Measurements from ENCODE around the gene PXDN. TPM values are rescaled to one million over a fixed set of nuclear protein-coding genes. Genes with fewer than 3 reads are reported as not detected.

Gene PXDN
- total and polyA plus RNA-seq, 10 of the 15 experiments (the other 5 are each of a cell fraction or from before 2014, with no cell fraction given), result 0.12 to 0.69 (median 0.23) TPM; not detected in 5

- FAIRE-seq (no peak), ATAC-seq (no peak), DNase-seq (ENCODE audit: low read depth, low spot score) (no peak)
- no peaks in the 10 kb centered on the region for H3K79me2 ChIP-seq (ENCODE audit: control insufficient read depth, insufficient read depth, low read length)
- H3K27ac ChIP-seq (ENCODE audit: control insufficient read depth, insufficient read depth), result no peak overlapping the region
- ChIA-PET SMC1A (ENCODE audit: uncharacterized antibody, unreplicated experiment) (no interaction called here), RAD21 (ENCODE audit: unreplicated experiment) (no interaction called here), POLR2A (no interaction called here), CTCF (no interaction called here)
- WGBS (ENCODE audit: insufficient coverage, insufficient replicate concordance, low lambda C conversion rate, missing lambda C conversion rate), result 37% methylated on average over 18 of the region's 18 CpGs
- no peak overlapping the region for H3K9ac ChIP-seq (ENCODE audit: control insufficient read depth, insufficient read depth, low read length)
- no peak overlapping the region for H3K4me3 ChIP-seq
- no peaks in the 10 kb centered on the region for H3K4me1 ChIP-seq (ENCODE audit: control insufficient read depth, insufficient read depth, low read length)
- H4K20me1 ChIP-seq (ENCODE audit: control insufficient read depth, insufficient read depth), result no peaks in the 10 kb centered on the region
- H3K27me3 ChIP-seq (replicated peaks in 1 of 2; ENCODE audit: control insufficient read depth in 2 of 2, insufficient read depth in 2 of 2, low read length in 1 of 2), result no peaks in the 10 kb centered on the region
- H3K9me3 ChIP-seq (replicated peaks; ENCODE audit: control insufficient read depth, insufficient read depth, low read length), result no peaks in the 10 kb centered on the region
- no peak for TF ChIP-seq IRF5 (IDR thresholded peaks at IDR 0.05; ENCODE audit: borderline replicate concordance)
- TF ChIP-seq RBBP5 (conservative IDR thresholded peaks at IDR 0.05), result no peak
- no peak for TF ChIP-seq ATF3 (IDR thresholded peaks at IDR 0.05; ENCODE audit: borderline replicate concordance, extremely low read depth, low read depth, low read length)
- no peak for TF ChIP-seq CBFB (IDR thresholded peaks at IDR 0.05; ENCODE audit: low read depth)
- no peak for TF ChIP-seq SP1 (IDR thresholded peaks at IDR 0.05; ENCODE audit: low read depth, low read length)
- no peak for TF ChIP-seq IKZF2 (IDR thresholded peaks at IDR 0.05)
- TF ChIP-seq ESRRA (IDR thresholded peaks at IDR 0.05; ENCODE audit: low read length), result no peak
- TF ChIP-seq ZNF24 (IDR thresholded peaks at IDR 0.05), result no peak
- TF ChIP-seq KAT2A (conservative IDR thresholded peaks at IDR 0.05; ENCODE audit: control insufficient read depth, low read depth, low read length), result no peak
- no peak for TF ChIP-seq FOS (IDR thresholded peaks at IDR 0.05; ENCODE audit: borderline replicate concordance, extremely low read depth, insufficient read length)
- no peak for TF ChIP-seq CEBPB (IDR thresholded peaks at IDR 0.05; ENCODE audit: borderline replicate concordance in 1 of 2, low read depth in 2 of 2, low read length in 2 of 2)
- no peak for TF ChIP-seq EP300 (IDR thresholded peaks at IDR 0.05; ENCODE audit: borderline replicate concordance in 1 of 2, control insufficient read depth in 1 of 2, low read depth in 2 of 2, low read length in 2 of 2)
- no peak for TF ChIP-seq EZH2 (IDR thresholded peaks at IDR 0.05; ENCODE audit: borderline replicate concordance, control insufficient read depth, low read depth, low read length)
- intact Hi-C loops (cut with micrococcal nuclease; ENCODE audit: unreplicated experiment), result no loop called here
- in situ Hi-C loops (cut with MboI), result no loop called here
- no peak overlapping the region for H3K4me2 ChIP-seq (ENCODE audit: control insufficient read depth, insufficient read depth)
- no TSS peak for BruUV-seq (replicated peaks)
- no peaks in the 10 kb centered on the region for H3K36me3 ChIP-seq (ENCODE audit: control insufficient read depth in 2 of 2, insufficient read depth in 2 of 2, low read length in 1 of 2)
- no peak overlapping the region for H2AFZ ChIP-seq (ENCODE audit: control insufficient read depth, low read depth, low read length)
These were observed 49.6 kb upstream of the PXDN start for GRCh38 chr2:1793868-1794445.

Data from GM12878 (cell line).